Tibial artery (tissue), 4 donors: ENCODE measurements around the gene UCP3.

Experiments used
- DNase-seq, 2 donors: peaks; one replicate each; pipeline ENCODE4 v3.0.0-alpha.2; 2019
- H3K27ac ChIP-seq, 2 donors: fragments of 200-600 bp; sonication (generic) in 1 of 2; 1 replicate in 1 of 2; 2 replicates in 1 of 2; pipeline ENCODE4 v1.5.1; 2018 to 2019; ENCODE audit warnings: mild to moderate bottlenecking in 1 of 2
- H3K27me3 ChIP-seq, 2 donors: fragments of 200-600 bp; sonication (generic) in 1 of 2; one replicate each; pipeline versions ENCODE4 v1.5.1 to v1.6.0; 2016 to 2019
- H3K36me3 ChIP-seq, 3 donors: fragments of 200-600 bp; sonication (generic) in 2 of 3; one replicate each; pipeline ENCODE4 v1.5.1; 2016 to 2019; ENCODE audit warnings: mild to moderate bottlenecking in 2 of 3
- H3K4me1 ChIP-seq, 4 donors: fragments of 200-600 bp; sonication (generic) in 2 of 4; 1 replicate in 3 of 4; 2 replicates in 1 of 4; pipeline ENCODE4 v1.5.1; 2016 to 2019
- H3K4me3 ChIP-seq, 2 donors: fragments of 200-600 bp; sonication (generic) in 1 of 2; 1 replicate in 1 of 2; 2 replicates in 1 of 2; pipeline ENCODE4 v1.5.1; 2018 to 2019; ENCODE audit warnings: mild to moderate bottlenecking in 2 of 2
- H3K9me3 ChIP-seq, 3 donors: fragments of 200-600 bp; sonication (generic) in 1 of 3; one replicate each; pipeline ENCODE4 v1.5.1; 2016 to 2019
- CTCF ChIP-seq, 2 experiments: fragments of 200-600 bp in 1 of 2; fragments of 450-650 bp in 1 of 2; IDR thresholded peaks; one replicate each; pipeline ENCODE4 v1.5.1; 2017 to 2019; ENCODE audit warnings: antibody characterized with exemption in 2 of 2, mild to moderate bottlenecking in 1 of 2, moderate library complexity in 1 of 2
- intact Hi-C: fragments of 100-400 bp; cut with DNase I; formaldehyde crosslinking; loops from one replicate; pipeline ENCODE4 v1.15.0; 2023; ENCODE audit warnings: low total_unique reads

The UCP3 gene

GRCh38 chr11:74030723-74031676, 22.1 kb upstream of the UCP3 start:
- intact Hi-C loops: no loop called here
- Histone ChIP-seq H3K36me3 (peaks cover 23 to 61% (median 27%) of the 10 kb centered on the region in 3 donors), H3K27me3 (no peaks in the 10 kb centered on the region), H3K4me3 (no peak overlapping the region), H3K9me3 (no peaks in the 10 kb centered on the region), H3K4me1 (peaks cover 0 to 15% (median 0%) of the 10 kb centered on the region in 4 donors), H3K27ac (no peak overlapping the region)
- TF ChIP-seq CTCF (IDR thresholded peaks at IDR 0.05): no peak
- no peak for DNase-seq

- peak overlapping the region in 1 of 2 donors; percentile 27 for H3K27ac ChIP-seq
These were observed 16.7 kb upstream of the UCP3 start for GRCh38 chr11:74025467-74026166.

GRCh38 chr11:74024261-74025029, 15.6 kb upstream of the UCP3 start:
- no peak for TF ChIP-seq CTCF (IDR thresholded peaks at IDR 0.05)
- H3K36me3 ChIP-seq: peaks cover 0 to 22% (median 0%) of the 10 kb centered on the region in 3 donors
- no peak overlapping the region for H3K4me3 ChIP-seq
- H3K9me3 ChIP-seq: no peaks in the 10 kb centered on the region
- H3K27ac ChIP-seq: peak overlapping the region; percentile 12 to 27
- H3K4me1 ChIP-seq: peaks cover 0 to 27% (median 10%) of the 10 kb centered on the region in 4 donors
- H3K27me3 ChIP-seq: no peaks in the 10 kb centered on the region
- peak; percentile 86 to 90 for DNase-seq
- intact Hi-C loops: loop anchor here (10.0 kb wide), 1 partner anchor 60 kb away; no protein-coding TSS in a partner anchor

More at GRCh38 chr11:74025467-74026166, 16.7 kb upstream of the UCP3 start:
- H3K27me3 ChIP-seq: no peaks in the 10 kb centered on the region
- H3K36me3 ChIP-seq: peaks cover 0 to 22% (median 0%) of the 10 kb centered on the region in 3 donors
- no peak for DNase-seq
- H3K4me3 ChIP-seq: no peak overlapping the region
- H3K4me1 ChIP-seq: peaks cover 0 to 23% (median 6%) of the 10 kb centered on the region in 4 donors
- TF ChIP-seq CTCF (IDR thresholded peaks at IDR 0.05): no peak
- intact Hi-C loops: loop anchor here (10.0 kb wide), 1 partner anchor 61 kb away; no protein-coding TSS in a partner anchor
- no peaks in the 10 kb centered on the region for H3K9me3 ChIP-seq

GRCh38 chr11:74023276-74023675, 14.4 kb upstream of the UCP3 start:
- Histone ChIP-seq H3K9me3 (no peaks in the 10 kb centered on the region), H3K36me3 (peaks cover 0 to 14% (median 0%) of the 10 kb centered on the region in 3 donors), H3K4me3 (no peak overlapping the region), H3K27ac (no peak overlapping the region), H3K27me3 (no peaks in the 10 kb centered on the region), H3K4me1 (peaks cover 0 to 39% (median 21%) of the 10 kb centered on the region in 4 donors)
- no peak for DNase-seq
- TF ChIP-seq CTCF (IDR thresholded peaks at IDR 0.05): no peak
- intact Hi-C loops: loop anchor here (10.0 kb wide), 1 partner anchor 58 kb away; no protein-coding TSS in a partner anchor

- Histone ChIP-seq H3K27ac (no peak overlapping the region), H3K36me3 (peaks cover 0 to 6% (median 0%) of the 10 kb centered on the region in 3 donors), H3K4me3 (no peak overlapping the region), H3K4me1 (peaks cover 0 to 46% (median 25%) of the 10 kb centered on the region in 4 donors), H3K27me3 (no peaks in the 10 kb centered on the region), H3K9me3 (no peaks in the 10 kb centered on the region)
- no peak for DNase-seq
- TF ChIP-seq CTCF (IDR thresholded peaks at IDR 0.05): no peak
- intact Hi-C loops: loop anchor here (10.0 kb wide), 1 partner anchor 58 kb away; no protein-coding TSS in a partner anchor
These were observed 13.7 kb upstream of the UCP3 start for GRCh38 chr11:74022546-74022945.
